Stimulated activated CD8-positive, alpha-beta memory T cell treated with anti-CD3 and anti-CD28 coated beads, Interleukin-7, amount 100 ng/mL, for 4 hours (primary cell): ENCODE measurements around the gene PPME1.

Experiments
- DNase-seq, 2 donors: peaks; one replicate each; pipeline ENCODE4 v3.0.0-alpha.2; 2020; ENCODE audit warnings: low read depth in 2 of 2

PPME1 gene

DNA sequence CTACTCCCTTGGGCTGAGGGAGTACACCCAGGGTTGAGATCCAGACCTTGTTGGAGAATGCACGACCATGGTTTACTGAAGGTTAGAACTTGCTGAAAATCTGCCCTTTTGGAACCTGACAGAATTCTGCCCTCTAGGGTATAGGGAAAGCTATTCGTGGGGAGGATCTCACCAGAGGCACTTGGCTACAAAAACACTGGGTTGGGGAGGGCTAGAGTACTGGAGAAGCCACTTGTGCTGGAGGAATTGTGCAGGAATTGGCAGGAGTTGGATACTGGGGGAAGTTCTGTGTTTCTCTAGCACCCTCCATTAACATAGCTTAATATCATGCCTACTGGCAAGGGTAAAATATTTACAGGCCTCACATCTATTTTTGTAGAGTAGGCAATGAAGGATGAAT is 55.8 kb downstream of the PPME1 start:
- DNase-seq = no peak

DNA sequence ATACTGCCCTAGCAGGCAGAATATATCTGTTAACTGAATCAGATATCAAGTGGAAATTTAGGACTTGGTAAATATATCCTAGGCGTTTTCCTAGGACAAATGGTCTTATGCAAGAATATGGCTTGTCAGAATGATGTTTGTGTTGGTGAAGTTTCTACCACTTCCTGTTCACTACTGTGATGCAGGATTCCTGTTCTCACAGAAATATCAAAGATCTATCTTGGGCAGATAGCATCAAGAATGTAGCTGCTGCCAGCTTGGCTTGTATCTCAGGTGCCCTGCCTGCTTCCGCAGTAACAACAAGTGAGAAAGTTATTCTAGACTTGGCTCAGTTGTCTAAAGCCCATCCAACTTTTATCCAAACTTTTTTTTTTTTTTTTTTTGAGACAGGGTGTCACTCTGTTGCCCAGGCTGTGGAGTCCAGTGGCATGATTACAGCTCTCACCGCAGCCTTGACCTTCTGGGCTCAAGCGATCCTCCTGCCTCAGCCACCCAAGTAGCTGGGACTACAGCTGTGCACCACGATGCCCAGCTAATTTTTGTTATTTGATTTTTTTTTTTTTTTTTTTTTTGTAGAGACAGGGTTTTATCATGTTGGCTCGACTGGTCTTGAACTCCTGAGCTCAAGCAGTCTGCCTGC is 61.3 kb downstream of the PPME1 start:
- DNase-seq = no peak

DNA sequence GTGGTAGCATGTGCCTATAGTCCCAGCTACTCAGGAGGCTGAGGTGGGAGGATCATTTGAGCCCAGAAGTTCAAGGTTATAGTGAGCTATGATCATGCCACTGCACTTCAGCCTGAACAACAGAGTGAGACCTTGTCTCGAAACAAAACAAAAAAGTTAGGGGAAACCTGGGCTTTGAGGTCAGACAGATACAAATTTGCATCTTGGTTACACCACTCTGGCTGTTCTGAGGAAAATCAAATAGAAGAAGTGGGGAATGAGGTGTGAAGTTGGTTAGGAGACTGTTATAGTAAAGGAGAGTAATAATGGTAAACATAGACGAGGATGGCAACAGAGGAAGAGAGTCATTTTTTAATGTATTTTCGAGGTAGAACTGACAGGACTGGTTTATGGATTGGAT is 62.6 kb downstream of the PPME1 start:
- DNase-seq = no peak

DNA sequence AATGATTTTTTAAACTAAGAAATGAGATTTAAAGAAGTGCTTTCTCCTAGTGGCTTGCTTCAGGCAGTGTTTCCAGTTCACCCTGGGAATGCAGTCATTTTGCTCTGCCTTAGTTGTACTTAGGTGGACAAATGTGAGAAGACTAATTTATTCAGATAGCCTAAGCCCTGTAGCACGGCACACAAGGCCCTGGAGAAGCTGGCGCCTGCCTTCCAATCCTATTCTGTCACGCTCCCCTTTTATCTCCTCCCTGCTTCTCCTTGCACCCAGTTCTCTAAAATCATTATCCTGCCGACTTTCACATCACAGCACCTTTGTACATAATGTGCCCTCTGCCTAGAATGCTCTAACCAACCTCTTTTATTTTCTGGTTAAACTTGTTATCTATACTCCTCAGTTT is 64.0 kb downstream of the PPME1 start:
- DNase-seq = no peak

DNA sequence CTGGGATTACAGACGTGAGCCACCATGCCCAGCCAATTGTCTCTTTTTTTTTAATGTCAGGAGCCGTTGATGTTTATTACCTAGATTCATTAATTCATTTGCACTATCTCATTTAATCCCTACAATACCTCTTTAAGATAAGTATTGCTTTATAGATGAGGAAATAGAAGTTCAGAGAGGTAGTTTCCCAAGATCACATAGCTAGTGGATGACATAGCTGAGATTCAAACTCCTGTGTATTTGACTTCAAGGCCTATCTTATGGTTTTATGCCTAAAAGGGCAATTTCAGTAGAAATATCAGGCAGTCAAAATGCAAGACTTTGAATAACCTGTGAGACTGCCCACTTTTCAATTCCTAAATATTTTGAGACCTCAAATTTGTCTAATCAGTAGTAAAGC is 66.5 kb downstream of the PPME1 start:
- DNase-seq = no peak

DNA sequence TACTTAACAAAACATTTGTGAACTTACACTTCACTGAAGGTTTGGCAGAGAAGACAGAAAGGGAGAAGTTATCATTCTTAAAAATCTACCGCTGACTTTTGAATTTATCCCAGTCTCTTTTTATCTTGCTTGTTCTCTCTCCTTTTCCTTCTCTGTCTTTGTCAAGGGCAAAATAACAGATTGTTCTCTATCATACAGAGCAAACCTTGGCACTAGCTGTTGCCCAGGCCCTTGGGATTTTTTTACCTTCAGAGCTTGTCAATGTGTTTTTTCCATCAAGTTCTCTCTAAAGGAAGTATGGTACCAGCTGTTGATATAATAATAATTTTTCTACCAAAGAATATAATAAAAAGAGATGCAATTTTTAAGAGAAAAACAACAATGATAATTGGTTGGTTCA is 67.2 kb downstream of the PPME1 start:
- DNase-seq = no peak

DNA sequence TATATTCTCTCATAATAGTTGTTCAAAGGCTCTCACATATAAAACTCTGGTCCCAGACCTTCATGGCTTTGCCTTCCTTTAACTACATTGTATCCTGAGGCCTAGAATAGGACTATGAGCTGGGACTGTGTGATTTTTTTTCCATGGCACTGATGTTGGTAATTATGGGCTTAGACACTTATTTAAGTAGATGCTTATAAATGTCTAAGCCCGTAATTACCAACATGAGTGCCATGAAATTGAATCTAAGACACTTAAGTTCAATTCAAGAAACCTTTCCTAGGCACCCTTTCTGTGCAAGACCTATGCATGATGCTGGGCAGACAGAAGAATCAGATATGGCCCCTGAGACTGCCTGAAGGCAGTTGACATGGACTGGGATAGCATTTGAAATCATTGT is 77.4 kb downstream of the PPME1 start:
- DNase-seq = no peak

DNA sequence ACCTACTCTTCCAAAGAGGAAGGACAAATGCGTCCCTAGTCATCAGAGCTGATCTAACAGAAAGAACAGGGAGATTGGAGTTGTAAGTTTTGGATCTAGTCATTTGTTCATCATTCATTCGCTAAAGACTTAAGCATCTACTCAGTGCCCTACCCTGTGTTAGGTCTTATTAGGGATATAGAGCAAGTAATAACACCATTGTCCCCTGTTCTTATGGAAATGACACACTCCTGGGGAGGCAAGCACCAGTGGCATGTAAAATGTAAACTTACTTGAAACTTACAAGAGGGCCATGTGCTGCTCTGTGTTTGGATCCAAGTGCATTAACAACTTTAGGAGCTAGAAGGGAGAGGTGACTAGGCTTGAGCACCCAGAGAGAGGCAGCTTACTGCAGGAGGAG is 78.4 kb downstream of the PPME1 start:
- no peak for DNase-seq

DNA sequence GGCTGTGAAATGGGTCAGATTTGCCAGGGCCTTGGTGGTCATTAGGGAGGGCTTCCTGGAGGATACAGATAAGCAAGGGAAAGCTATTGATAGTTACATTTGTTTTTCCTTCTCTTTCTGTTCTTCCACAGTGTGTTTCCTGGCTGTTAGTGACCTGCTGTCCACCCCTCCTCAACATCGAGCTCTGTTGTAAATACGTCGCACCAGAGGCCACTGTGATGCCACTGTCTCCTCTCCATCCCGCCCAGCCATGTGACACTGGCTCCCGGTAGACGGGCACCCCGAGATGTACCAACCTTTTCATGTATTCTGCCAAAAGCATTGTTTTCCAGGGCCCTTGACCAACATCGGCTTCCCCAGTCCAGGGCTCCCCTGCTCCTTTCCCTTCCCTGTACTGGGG is 82.3 kb downstream of the PPME1 start:
- no peak for DNase-seq

DNA sequence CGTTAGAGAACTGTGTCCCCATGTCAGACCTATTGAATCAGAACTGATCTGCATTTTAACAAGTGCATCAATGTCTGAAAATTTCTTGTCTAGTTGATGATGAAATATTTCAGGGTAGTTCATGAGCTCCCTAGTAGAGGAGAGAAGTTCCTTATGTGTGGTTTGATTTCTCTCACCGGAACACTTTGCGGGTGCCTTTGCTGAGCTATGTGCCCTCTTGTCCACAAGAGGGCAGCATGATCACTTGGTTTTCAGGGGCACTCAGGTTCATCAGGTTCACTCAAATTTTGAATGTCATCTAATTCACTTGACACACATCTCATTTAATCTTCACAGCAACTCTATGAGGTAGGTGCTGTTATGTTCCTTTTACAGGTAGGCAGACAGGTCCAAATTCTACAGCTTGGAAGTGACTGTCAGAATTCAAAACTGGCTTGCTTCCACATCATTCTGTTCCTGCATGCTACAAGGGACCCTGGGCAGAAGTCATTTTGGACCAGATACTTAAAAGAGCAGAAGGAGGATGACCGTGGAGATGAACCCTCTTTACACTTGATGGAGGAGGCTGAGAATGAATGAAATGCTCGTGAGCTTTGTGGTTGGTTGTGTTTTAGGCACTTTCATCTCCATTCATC is 84.8 kb downstream of the PPME1 start:
- peak; percentile 18 to 19 for DNase-seq

DNA sequence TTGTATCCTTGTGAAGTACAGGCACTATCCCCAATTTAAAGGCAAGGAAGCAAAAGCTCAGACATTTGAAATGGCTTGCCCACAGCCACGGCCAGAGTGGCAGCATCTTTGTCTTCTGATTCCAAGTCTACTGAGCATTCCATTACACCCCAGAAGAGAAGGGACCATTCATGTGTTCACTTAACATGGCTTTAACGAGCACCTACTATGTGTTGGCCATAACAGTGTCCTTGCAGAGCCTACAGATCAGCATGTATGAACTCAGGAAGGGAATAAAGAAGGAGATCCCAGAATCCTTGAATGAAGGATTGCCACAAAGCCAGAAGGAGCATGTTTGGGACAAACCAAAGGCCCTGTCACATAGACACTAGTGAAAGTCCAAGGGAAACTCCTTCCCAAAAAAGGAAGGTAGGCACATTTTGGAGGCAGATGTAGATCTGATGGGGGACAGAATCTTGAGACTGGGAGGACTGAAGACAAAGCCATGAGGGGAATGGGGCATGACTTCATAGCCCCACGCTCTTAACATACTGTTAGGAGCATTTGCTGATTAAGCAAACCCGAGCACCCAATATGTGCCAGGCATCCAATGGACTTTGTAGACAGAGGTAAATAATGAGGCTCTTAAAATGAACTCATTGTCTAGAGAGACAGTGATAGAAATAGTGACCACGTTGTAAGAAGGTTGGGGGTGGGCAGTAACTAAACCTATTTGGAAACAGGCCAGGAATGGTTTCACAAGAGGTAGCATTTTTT is 85.5 kb downstream of the PPME1 start:
- DNase-seq = no peak

DNA sequence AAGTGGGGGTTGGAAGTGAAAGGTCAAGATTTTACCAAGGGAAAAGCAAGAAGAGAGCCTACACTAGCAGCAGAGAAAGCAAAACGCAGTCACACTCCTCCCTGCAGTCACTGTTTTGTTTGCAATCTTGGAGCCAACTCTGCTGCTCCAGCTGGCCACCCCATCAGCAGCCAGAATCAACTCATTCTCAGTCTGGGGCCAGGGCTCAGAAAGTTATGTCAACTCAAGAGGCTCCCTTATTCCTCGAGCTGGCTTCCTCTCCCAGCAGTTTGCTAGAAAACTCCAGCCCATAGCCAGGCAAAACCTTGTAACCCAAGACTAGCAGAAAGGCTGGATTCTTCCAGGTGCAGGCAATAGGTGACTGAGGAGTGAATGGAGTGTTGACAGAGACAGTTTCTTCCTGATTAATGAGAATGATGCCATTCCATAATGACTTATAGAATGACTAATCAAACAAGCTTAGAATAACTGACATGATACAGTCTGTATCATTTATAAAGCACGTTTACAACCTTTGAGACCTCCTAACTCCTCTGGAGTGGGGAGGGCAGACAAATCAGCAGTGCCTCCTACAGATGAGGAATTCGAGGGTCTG is 87.0 kb downstream of the PPME1 start:
- no peak for DNase-seq

DNA sequence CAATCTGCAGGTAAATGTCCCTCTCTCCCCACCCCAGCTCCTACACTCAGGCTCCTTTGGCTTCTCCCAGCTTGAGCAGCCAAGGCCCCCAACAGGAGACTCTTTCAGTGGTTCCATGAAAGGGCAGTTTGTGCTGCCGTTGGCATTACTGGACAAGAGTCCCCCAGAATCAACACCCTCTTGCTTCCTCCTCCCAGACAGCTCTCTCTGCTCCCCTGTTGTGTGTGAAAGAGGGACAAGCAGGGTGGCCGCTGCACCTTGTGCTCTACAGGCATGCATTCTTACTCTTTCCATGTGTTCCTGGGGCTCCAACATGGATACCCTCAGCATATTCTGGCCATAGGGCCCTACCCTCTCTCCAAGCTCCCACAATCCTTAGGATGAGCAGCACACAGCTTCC is 91.6 kb downstream of the PPME1 start:
- DNase-seq = no peak

DNA sequence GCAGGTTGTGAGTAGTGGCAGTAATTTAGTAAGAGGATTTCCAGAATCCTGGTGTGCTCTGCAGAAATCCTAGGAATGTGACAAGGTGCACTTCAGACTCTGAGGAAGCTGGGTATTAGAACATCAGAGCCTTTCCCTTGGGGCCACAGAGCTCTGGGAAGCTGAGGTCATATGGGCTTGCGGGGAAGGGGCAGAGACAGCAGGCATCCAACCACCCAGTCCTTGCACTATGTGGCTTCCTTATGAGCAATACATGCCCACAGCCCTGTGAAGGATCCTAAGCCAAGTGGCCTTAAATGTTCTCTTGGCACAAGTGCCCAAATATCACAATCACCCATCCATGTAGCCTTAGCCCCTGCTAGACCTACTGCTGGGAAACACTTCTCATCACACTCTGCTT is 94.2 kb downstream of the PPME1 start:
- no peak for DNase-seq

DNA sequence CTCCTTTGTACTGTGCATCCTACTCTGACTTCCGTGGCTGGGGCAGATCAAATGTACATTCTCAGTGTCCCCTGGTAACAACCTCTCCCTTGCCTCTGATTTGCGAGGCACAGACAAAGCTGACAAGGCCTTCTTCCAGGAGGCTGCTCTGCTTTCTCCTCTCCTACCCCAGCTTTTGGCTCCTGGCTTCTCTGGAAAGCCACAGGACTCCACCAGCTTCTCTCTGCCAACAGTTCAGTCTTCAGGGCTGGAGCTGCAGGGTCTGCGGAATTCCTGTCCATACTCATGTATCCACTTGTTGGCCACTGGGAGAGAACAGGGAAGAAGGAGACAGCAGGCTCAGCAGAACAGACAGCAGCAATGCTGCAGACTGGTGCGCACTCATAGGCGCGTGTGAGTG is 95.9 kb downstream of the PPME1 start:
- DNase-seq = no peak

DNA sequence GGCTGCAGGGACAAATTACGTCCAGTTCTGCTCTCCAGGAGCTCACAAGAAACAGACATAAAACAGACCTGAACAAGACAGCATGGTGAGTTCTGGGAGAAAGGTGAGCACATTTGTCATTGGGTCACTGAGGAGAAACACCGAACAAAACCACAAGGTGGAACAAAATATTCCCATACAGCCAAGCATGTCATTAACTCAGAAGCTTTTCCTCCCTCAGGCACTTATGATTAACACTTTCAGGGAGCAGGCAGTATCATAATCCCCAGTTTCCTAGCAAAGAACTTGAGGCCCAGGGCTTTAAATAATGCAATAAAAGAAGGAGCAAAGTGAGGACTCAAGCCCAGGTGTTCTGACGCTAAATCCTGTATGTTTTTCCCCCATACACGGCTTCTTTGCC is 97.4 kb downstream of the PPME1 start:
- DNase-seq = no peak

DNA sequence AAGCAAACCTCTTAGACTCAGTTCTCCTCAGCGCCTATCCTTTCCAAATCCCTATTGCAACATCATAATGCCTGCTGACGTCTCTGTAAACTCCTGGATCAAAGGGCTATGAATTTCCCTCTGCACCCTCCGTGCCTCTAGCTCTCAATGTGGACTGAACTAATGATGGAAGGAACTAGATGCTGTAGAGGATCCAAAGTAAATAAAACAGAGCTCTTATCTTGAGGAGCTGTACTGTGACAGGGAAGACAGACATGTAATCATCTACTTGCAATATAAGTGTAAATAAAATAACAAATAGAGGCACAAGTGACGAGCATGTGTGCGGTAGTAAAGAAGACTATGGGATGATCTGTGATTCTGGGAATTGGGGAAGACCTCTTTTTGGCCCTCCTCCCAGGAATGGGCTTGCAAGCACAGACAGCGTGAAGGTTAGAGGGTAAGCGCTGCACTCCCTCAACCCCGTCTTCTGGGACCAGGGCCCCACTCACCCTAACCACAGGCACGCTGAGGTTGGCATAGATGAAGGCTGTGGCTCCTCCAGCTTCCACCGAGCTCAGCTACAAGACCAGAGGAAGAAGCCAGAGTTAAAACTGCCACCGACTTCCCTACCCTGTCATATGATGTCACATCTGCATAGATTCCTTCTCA is 98.2 kb downstream of the PPME1 start:
- DNase-seq = no peak

DNA sequence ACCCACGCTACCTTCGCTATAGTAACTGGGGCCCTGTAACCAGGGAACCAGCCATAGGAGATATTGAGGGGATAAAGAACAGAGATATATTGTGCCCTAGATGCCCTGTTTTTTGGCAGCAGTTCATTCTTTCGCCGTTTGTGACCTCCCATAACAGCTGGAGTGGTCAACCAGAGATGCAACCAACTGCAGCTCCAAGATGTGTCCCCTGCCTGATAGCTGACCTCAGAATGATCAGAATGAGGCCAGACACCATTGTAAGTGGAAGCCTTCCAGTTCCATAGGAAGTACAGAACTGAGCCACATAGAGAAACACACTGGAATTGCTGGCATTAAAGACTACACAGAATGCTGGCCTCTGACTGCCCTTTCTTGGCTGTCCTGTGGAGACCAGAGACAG is 101.2 kb downstream of the PPME1 start:
- DNase-seq = no peak

DNA sequence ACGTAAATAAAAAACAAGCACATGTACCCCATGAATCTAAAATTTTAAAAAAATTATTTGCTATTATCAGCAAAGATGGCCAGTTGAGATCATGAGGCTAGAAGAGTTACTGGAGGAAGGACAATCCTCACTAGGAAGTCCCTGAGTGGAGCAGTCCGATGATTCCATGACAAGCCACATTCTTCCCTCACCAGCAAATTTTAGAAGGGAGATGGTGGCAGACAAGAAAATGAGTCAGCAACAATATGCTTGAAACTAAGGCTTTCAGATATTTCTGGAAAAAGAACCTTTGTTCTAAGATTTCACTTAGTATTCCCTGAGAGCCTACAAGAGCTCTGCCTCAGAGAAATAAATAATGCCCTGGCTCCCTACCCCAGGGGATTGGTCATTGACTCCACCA is 105.5 kb downstream of the PPME1 start:
- no peak for DNase-seq

DNA sequence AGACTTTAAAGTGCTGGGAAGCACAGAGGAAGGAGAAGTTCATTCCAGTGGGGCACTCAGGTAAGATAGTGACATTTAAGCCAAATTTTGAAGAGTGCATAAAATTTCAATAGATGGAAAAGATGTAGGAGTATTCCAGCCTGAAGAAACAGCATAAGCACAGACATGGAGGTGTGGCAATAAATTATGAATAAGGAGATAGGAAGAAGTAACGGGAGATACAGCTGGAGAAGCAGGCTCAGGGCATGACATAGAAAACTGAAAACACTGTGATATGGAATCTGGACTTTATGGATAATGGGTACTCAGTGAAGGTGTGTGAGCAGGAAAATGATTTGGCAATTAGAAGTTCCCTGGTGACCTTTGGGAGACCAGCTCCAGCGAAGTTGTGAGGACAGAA is 107.0 kb downstream of the PPME1 start:
- DNase-seq = no peak

DNA sequence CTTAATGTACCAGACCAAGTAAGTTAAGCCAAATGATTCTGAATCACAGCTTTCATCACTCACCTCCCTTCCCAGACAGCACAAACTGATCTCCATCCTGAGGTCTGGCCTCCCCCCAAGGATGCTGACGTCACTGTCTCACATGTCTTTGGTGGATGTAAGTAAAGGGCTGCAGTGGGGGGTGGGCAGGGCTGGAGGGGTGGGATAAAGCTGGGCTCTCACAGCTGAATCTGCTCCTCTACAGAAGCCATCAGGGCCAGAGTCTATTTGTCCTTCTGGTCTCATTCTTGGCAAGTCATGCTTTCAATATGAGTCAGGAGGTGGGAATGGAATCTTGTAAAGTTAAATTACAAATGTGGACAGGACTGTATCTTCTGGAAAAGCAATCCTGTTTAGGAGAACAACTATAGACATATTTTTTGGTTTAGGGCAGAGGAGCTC is 107.7 kb downstream of the PPME1 start:
- DNase-seq = no peak

DNA sequence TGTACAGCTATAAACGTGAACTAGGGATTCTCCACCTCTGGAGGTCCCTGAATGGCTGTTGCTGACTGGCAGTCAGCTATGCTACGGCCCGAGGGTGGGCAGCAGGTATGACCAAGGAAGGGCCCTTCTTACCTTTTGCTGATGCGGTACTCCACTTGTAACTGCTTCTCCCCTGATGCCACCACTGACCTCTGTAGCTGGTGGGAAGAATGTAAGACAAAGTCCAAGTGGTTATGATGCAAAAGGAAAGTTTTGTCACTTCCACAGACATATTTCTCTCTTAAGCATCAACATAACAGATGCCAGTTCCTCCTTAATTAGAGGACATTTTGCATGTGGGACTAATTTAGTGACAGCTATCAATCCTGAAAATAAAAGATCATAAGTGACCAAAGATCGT is 108.2 kb downstream of the PPME1 start:
- no peak for DNase-seq
